Transverse colon (tissue), 3 donors: ENCODE data around the gene ZNF446.

Experiments
- POLR2A ChIP-seq: fragments of 450-650 bp; IDR thresholded peaks from one replicate; pipeline ENCODE4 v1.6.1; 2016; ENCODE audit warnings: antibody characterized with exemption, mild to moderate bottlenecking, moderate library complexity
- TF ChIP-seq, protein P1 (sequence below), 5 experiments: fragments of 200-600 bp in 3 of 5; fragments of 450-650 bp in 2 of 5; sonication (generic) in 3 of 5; IDR thresholded peaks; 1 replicate in 2 of 5; 2 replicates in 3 of 5; pipeline ENCODE4 v1.5.1; 2016 to 2017; ENCODE audit warnings: antibody characterized with exemption in 5 of 5, inconsistent platforms in 3 of 5, mild to moderate bottlenecking in 2 of 5, moderate library complexity in 1 of 5

DNA sequence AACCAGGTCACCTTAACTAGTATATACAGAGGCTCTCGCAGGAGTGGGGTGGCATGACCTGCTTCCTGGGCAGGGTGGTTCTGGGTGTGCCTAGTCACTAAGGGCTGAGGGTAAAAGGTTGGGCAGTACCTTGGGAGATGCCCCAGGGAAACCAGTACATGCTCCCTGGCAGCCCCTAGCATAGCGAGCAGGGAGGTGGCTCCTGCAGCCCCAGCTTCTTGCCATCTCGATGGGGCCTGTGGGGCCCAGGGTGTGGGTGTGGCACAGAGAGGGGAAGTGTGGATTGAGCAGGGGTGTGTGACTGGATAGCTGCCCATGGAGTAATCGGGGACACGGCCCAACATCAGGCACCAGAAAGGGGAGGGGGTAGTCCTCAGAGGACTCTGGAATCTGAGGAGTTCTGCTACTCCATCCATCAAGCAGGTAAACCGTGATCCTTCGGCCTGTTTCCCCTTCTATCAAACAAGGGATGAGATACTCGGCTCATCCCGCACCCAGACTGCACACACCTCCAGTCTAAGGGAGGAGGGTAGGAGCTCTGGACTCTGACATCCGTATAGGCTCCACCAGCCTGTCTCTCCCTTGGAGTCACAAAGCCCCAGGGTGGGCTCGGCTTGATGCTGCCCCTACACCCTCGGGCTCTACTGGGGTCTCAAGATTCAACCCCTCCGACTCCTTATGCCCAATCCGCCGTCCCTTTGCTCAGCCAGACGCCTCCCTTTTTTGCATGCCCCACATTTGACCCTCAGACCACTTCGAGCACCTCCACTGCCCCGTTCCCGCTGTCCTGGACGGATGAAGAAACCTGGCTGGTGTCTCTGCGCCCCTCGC lies 42.3 kb downstream of the ZNF446 start:
- TF ChIP-seq, protein P1, sequence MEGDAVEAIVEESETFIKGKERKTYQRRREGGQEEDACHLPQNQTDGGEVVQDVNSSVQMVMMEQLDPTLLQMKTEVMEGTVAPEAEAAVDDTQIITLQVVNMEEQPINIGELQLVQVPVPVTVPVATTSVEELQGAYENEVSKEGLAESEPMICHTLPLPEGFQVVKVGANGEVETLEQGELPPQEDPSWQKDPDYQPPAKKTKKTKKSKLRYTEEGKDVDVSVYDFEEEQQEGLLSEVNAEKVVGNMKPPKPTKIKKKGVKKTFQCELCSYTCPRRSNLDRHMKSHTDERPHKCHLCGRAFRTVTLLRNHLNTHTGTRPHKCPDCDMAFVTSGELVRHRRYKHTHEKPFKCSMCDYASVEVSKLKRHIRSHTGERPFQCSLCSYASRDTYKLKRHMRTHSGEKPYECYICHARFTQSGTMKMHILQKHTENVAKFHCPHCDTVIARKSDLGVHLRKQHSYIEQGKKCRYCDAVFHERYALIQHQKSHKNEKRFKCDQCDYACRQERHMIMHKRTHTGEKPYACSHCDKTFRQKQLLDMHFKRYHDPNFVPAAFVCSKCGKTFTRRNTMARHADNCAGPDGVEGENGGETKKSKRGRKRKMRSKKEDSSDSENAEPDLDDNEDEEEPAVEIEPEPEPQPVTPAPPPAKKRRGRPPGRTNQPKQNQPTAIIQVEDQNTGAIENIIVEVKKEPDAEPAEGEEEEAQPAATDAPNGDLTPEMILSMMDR (IDR thresholded peaks at IDR 0.05), result peak; percentile 16 to 62 (median 48)
- TF ChIP-seq POLR2A, result no peak
